ENCODE data around the gene PRDM11. TPM values are rescaled to one million over a fixed set of nuclear protein-coding genes. Genes with fewer than 3 reads are reported as not detected.

PRDM11 gene
- total and polyA plus RNA-seq, 2 of the 4 experiments (the other 2 are of a cell fraction) = 2.2 to 2.7 TPM

- no peak overlapping the region for H3K56ac ChIP-seq (ENCODE audit: extremely low read depth, insufficient read depth, low read length)
- no peak overlapping the region for H3K14ac ChIP-seq (replicated peaks; ENCODE audit: low read depth, low read length)
- H4K20me1 ChIP-seq (ENCODE audit: insufficient read depth, low read length) = no peaks in the 10 kb centered on the region
- H3K27ac ChIP-seq (ENCODE audit: insufficient read depth, low read length) = no peak overlapping the region
- no peaks in the 10 kb centered on the region for H3K4me1 ChIP-seq (ENCODE audit: control insufficient read depth, insufficient read depth, low read length)
- no peak overlapping the region for H2AK5ac ChIP-seq (ENCODE audit: low read depth, low read length)
- H3K9ac ChIP-seq (ENCODE audit: low read depth, low read length) = no peak overlapping the region
- H2BK20ac ChIP-seq (ENCODE audit: low read depth, low read length) = no peak overlapping the region
- dilution Hi-C loops (cut with HindIII; ENCODE audit: low sequenced_read_pairs, unreplicated experiment) (no loop called here), in situ Hi-C loops (cut with MboI; ENCODE audit: low sequenced_read_pairs) (loop anchor here (10.0 kb wide), 1 partner anchor 211 kb away; no protein-coding TSS in a partner anchor), intact Hi-C loops (cut with micrococcal nuclease) (no loop called here)
- POLR2A ChIA-PET (ENCODE audit: unreplicated experiment) = no interaction called here
- no peak overlapping the region for H4K91ac ChIP-seq (ENCODE audit: insufficient read depth, low read depth, low read length)
- H3K27me3 ChIP-seq (ENCODE audit: control insufficient read depth, insufficient read depth, low read length) = peaks cover 12% of the 10 kb centered on the region
- no peak overlapping the region for H2AFZ ChIP-seq (replicated peaks; ENCODE audit: low read length, poor library complexity)
- H2BK15ac ChIP-seq (ENCODE audit: low read depth, low read length) = no peak overlapping the region
- H3K9me1 ChIP-seq (ENCODE audit: insufficient read depth, low read length) = no peaks in the 10 kb centered on the region
- H4K5ac ChIP-seq (ENCODE audit: low read depth, low read length) = no peak overlapping the region
- TF ChIP-seq USF2 (IDR thresholded peaks at IDR 0.05; ENCODE audit: low read depth, low read length) (no peak), CTCF (conservative IDR thresholded peaks at IDR 0.05; ENCODE audit: low read depth, low read length) (no peak), FOS (IDR thresholded peaks at IDR 0.05; ENCODE audit: low read depth, low read length) (no peak), RAD21 (IDR thresholded peaks at IDR 0.05; ENCODE audit: low read length) (no peak), ELK1 (IDR thresholded peaks at IDR 0.05; ENCODE audit: borderline replicate concordance, low read depth, low read length) (no peak), BHLHE40 (IDR thresholded peaks at IDR 0.05; ENCODE audit: low read depth, low read length) (no peak), CEBPB (IDR thresholded peaks at IDR 0.05; ENCODE audit: low read depth, low read length) (no peak), MAZ (IDR thresholded peaks at IDR 0.05; ENCODE audit: borderline replicate concordance, low read depth, low read length) (no peak), MXI1 (IDR thresholded peaks at IDR 0.05; ENCODE audit: borderline replicate concordance, low read depth, low read length) (no peak), CHD1 (IDR thresholded peaks at IDR 0.05; ENCODE audit: low read depth, low read length) (no peak)
- H3K18ac ChIP-seq (ENCODE audit: low read depth, low read length) = no peak overlapping the region
- DNase-seq (no peak), ATAC-seq (ENCODE audit: low read depth) (no peak)
- no peak overlapping the region for H2AK9ac ChIP-seq (replicated peaks; ENCODE audit: low read depth, low read length, poor library complexity)
- H4K8ac ChIP-seq (ENCODE audit: low read depth in 2 of 2, low read length in 2 of 2) = no peak overlapping the region
- no peaks in the 10 kb centered on the region for H3K36me3 ChIP-seq (ENCODE audit: control insufficient read depth, insufficient read depth, low read length)
- H3K4me3 ChIP-seq (ENCODE audit: insufficient read depth, low read depth, low read length) = no peak overlapping the region
- H3K4me2 ChIP-seq (ENCODE audit: low read depth, low read length) = no peak overlapping the region
- H2BK120ac ChIP-seq (ENCODE audit: low read depth, low read length) = no peak overlapping the region
- no TSS peak for BruUV-seq (replicated peaks)
- H3K9me3 ChIP-seq (ENCODE audit: control insufficient read depth, insufficient read depth, low read length) = no peaks in the 10 kb centered on the region
- H2BK5ac ChIP-seq (ENCODE audit: low read depth, low read length, poor library complexity, severe bottlenecking) = no peak overlapping the region
- no peak overlapping the region for H3K23ac ChIP-seq (ENCODE audit: low read depth, low read length)
- CTCF ChIA-PET = no interaction called here
- H3K79me1 ChIP-seq (ENCODE audit: low read depth in 1 of 2, low read length in 2 of 2) = no peaks in the 10 kb centered on the region
- no peak overlapping the region for H3K4ac ChIP-seq (ENCODE audit: low read depth, low read length)
Observed at GRCh38 chr11:45113807-45114206, 32.6 kb upstream of the PRDM11 start.
